Middle frontal gyrus (tissue), 1 donor: ENCODE data around the gene PPP1CB.

Experiments
- DNase-seq: peaks from one replicate; pipeline ENCODE4 v3.0.0-alpha.2; 2015; ENCODE audit warnings: low spot score; ENCODE audit errors: extremely low spot score

Gene PPP1CB

GRCh38 chr2:28745225-28745624 is 6.4 kb upstream of the PPP1CB start:
- DNase-seq = no peak

GRCh38 chr2:28745876-28746275 is 5.8 kb upstream of the PPP1CB start:
- DNase-seq = no peak

- no peak for DNase-seq
Observed at GRCh38 chr2:28746429-28747111, 5.1 kb upstream of the PPP1CB start.

- no peak for DNase-seq
Observed at GRCh38 chr2:28747714-28748113, 3.9 kb upstream of the PPP1CB start.

- no peak for DNase-seq
Observed at GRCh38 chr2:28748176-28748575, 3.5 kb upstream of the PPP1CB start.

GRCh38 chr2:28748941-28749340 is 2.7 kb upstream of the PPP1CB start:
- no peak for DNase-seq

GRCh38 chr2:28749526-28749925 is 2.1 kb upstream of the PPP1CB start:
- DNase-seq = no peak

- no peak for DNase-seq
Observed at GRCh38 chr2:28750316-28751251, 1.0 kb upstream of the PPP1CB start.

GRCh38 chr2:28751956-28752630 is 463 bp downstream of the PPP1CB start:
- DNase-seq = no peak

- no peak for DNase-seq
Observed at GRCh38 chr2:28752631-28753376, 1.2 kb downstream of the PPP1CB start.

- no peak for DNase-seq
Observed at GRCh38 chr2:28754321-28754720, 2.7 kb downstream of the PPP1CB start.

- no peak for DNase-seq
Observed at GRCh38 chr2:28755421-28755820, 3.8 kb downstream of the PPP1CB start.

- no peak for DNase-seq
Observed at GRCh38 chr2:28758459-28758858, 6.8 kb downstream of the PPP1CB start.

GRCh38 chr2:28761420-28761819 is 9.8 kb downstream of the PPP1CB start:
- no peak for DNase-seq

- DNase-seq = no peak
Observed at GRCh38 chr2:28764909-28765711, 13.5 kb downstream of the PPP1CB start.

GRCh38 chr2:28766070-28766469 is 14.4 kb downstream of the PPP1CB start:
- DNase-seq = no peak

GRCh38 chr2:28767337-28767736 is 15.7 kb downstream of the PPP1CB start:
- DNase-seq = no peak

GRCh38 chr2:28768422-28768821 is 16.8 kb downstream of the PPP1CB start:
- no peak for DNase-seq

GRCh38 chr2:28768952-28769351 is 17.3 kb downstream of the PPP1CB start:
- DNase-seq = no peak

GRCh38 chr2:28772351-28772750 is 20.7 kb downstream of the PPP1CB start:
- DNase-seq = no peak

GRCh38 chr2:28776471-28776870 is 24.8 kb downstream of the PPP1CB start:
- no peak for DNase-seq
